Fibroblast of skin of abdomen (primary cell): ENCODE results near the gene SMIM13. TPM values are rescaled to one million over a fixed set of nuclear protein-coding genes. Genes with fewer than 3 reads are reported as not detected.

Source experiments
- DNase-seq: peaks from one replicate; pipeline ENCODE4 v3.0.0-alpha.2; 2013
- polyA plus RNA-seq, 2 experiments: library from polyadenylated mRNA; unstranded; fragments of 120-200 nt; gene quantifications; one replicate each; pipeline ENCODE4 v1.2.1, GENCODE V29; 2013; ENCODE audit not compliant: insufficient read length in 2 of 2

Gene SMIM13
- polyA plus RNA-seq (2013, experiment 1 of 2; ENCODE audit: insufficient read length): 10.6 TPM
- polyA plus RNA-seq (2013, experiment 2 of 2; ENCODE audit: insufficient read length): 11.1 TPM

- DNase-seq: peak; percentile 98
These were observed at the start of gene SMIM13 for GRCh38 chr6:11093626-11094410. Gene SMIM13, plus strand, starts transcription at chr6:11093834. Its CDS starts 480 bp downstream, at chr6:11094314.

DNA sequence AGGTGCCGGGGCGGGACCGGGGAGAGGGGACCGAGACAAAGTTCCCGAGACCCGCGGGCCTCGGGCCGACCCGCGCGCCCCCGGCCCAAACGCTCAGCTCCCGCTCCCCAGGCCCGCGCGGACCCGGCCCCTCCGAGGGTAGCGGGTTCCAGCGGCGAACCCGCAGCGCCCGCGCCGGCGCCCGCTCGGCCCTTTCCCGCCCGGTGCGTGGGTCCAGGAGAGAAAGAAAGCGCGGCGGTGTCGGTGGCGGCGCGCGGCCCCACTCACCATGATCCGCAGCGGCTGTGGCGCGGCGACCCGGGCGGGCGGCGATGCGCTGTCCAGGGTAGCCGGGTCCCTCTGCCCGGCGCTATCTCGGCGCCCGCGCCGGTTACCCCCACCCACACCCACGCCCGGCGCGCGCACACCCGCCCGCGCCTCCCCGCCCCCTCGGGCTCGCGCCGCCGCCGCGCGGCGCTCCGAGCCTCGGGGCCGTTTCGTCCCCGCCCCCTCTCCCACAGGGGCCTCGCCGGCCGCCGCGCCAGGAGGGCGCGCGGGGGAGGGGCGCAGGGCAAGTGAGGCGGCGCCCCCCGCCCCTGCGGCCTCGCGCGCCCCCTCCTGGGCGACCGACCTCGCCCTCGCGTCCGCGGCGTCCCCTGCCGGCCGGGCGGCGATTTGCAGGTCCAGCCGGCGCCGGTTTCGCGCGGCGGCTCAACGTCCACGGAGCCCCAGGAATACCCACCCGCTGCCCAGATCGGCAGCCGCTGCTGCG is 49.5 kb upstream of the SMIM13 start, which contains the start of gene ELOVL2:
Gene ELOVL2 (minus strand): TSS at position 345 of the 751 bp plus-strand sequence. CDS start 75 bp downstream, at position 270.
- DNase-seq: peak; percentile 57

GRCh38 chr6:11044712-11045167 is 48.9 kb upstream of the SMIM13 start:
- DNase-seq: no peak

DNA sequence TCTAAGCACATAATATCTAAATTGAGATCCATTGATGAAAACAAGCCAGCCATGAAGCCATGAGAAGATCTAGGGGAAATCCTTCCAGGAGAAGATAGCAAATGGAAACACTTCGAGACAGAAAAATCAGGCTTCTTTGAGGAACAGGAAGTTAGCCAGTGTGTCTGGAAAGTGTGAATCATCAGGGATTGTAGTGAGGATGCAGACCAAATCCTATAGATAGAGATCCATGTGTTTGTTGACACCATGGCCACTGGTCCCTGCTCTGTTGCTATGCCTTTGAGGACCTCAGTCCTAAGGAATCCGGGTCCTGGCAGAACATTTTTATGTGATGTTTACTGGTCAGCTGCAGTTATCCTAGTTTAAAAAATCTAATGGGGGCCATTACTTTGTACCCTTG is 42.9 kb upstream of the SMIM13 start:
- DNase-seq: peak; percentile 44

DNA sequence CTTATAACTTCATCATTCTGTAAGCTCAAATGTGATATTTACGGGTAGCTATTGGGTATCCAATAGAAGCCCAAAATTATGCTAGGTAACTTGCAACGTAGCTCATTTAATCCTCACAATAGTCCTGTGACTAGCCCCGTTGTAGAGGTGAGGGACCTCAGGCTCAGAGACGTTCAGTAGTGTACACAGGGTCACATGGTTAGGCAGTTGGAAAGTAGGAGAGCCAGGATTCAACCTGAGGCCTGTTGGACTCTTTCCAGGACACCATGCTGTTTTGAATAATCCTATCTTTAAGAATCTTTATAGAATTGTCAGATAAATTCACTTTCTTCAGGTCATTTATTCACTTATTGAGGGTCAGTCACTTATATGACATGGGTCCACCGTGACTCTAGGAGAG is 40.3 kb upstream of the SMIM13 start:
- DNase-seq: no peak

DNA sequence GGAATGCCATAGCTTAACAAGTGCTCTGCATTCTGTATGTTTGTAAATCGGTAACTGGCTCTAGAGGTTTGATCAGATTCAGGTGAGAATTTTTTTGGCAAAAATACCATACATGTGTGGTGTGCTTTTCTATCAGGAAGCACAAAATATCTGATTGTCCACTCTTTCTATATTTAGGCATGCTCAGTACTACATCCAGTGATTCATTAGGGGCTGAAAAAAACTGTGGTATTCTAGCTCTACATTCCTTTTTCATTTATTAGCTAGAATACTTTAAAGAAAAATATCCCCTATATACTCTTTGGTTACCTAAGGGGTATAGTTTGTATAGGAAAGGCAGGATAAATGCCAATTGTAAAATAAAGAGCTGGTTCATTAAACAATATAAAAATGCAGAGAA is 38.9 kb upstream of the SMIM13 start:
- peak; percentile 28 for DNase-seq

DNA sequence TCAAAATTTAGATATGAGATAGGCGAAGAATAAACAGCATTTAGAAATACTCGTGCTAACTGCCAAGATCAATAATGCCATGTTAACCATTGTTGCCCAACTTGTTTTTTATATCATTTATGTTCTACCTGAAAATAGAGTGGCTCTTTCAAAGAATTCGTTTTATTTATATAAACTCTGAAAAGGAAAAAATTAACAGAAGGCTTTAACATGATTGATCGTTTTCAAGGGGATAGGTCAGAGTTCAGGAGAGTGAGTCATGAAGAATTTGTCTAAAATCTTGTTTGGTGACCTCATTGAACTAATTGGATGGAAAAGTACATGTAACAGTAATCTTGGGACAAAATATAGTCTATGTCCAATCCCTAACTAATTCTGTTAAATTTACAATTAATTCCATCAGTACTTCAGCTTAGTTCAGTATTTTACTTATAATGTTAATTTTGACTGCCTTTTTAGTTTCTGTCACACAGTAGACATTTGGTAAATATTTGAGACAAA is 38.5 kb upstream of the SMIM13 start:
- no peak for DNase-seq

DNA sequence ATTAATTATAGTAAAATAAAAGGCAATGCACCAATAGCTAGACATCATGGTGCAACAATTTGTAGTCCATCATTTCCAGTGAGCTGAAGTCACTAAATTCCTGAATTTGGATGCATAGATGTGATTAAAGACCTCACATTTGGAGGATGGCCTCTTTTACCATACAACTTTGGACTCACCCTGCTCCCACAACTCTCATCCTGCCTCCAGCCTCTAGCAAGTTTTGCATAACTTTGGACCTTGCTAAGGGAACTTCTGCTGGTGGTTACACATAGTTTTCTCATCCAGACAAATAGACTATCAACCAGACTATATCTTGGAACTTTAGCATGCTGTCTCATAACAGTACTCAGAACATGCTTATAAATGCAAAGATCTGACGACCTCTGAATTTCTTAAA is 36.8 kb upstream of the SMIM13 start:
- no peak for DNase-seq

- DNase-seq: no peak
These were observed 35.2 kb upstream of the SMIM13 start for GRCh38 chr6:11058406-11058805.

GRCh38 chr6:11062083-11062482 is 31.6 kb upstream of the SMIM13 start:
- DNase-seq: no peak

- no peak for DNase-seq
These were observed 30.9 kb upstream of the SMIM13 start for GRCh38 chr6:11062715-11063114.

- peak; percentile 16 for DNase-seq
These were observed 28.8 kb upstream of the SMIM13 start for GRCh38 chr6:11064836-11065235.

DNA sequence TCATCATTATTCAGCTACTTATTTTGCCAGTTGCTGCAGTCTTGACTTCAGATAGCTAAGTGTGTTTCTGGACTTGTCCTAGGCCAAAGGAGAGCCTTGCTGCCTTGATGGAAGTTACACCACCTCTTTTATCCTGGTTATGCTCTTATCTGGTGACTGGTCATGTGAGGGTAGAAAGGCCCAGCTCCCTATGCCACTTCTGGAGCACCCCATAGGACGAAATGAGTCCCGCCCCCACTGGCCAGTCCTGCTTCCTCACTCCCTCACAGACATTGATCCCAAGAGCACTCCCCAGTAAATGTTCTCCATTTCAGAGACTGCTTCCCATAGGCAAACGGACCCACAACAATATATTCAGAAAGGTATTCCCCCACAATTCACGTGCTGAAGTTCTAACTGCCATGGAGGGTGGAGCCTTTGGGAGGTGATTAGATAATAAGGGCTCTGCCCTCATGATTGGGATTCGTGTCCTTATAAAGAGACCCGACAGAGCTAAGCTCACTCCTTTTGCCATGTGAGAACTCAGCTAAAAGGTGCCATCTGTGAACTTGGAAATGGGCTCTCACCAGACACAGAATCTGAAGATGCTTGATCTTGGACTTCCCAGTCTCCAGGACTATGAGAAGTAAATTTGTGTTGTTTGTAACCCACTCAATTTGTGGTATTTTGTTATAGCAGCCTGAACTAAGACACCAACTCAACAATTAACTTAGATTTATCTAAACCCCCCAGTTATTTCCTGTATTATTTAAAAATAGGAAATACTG is 28.0 kb upstream of the SMIM13 start:
- DNase-seq: no peak

DNA sequence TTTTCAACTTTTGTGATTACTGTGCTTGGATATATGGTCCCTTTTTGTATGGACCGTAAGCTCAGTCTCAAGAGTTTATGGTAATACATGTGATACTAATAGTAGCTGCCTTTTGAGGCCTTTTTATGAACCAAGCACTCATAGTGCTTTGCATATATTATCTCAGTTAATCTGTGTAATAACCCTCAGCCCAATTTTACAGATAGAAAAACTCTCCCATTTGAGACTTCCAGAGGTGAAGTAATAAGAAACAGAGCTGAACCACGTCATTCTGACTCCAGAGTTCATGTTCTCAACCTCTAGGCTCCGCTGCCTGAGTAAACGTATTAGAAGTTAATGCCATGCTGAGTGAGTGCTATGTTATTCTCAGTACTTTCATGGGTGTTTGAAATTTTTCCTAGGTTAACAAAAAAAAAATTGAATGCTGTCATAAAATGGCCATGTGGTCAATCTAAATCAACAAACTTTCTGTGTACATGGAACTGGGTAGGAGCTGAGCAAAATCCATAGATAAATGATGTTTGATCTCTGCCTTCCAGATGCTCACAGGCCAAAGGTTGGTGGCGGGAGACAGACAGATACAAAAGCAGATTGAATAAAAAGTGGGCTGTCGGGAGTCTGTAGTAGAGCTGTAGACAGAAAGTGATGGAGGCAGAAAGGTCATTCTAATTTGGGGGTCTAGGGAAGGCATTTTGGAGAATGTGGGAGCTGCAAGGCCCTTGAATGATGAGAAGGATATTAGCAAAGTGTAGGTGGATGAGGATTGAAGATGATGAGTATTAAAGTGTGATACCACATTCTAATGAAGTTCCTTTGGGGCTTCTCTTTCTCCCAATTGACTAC is 26.9 kb upstream of the SMIM13 start:
- no peak for DNase-seq

- DNase-seq: no peak
These were observed 26.3 kb upstream of the SMIM13 start for GRCh38 chr6:11067348-11067747.

GRCh38 chr6:11069760-11070159 is 23.9 kb upstream of the SMIM13 start:
- no peak for DNase-seq

DNA sequence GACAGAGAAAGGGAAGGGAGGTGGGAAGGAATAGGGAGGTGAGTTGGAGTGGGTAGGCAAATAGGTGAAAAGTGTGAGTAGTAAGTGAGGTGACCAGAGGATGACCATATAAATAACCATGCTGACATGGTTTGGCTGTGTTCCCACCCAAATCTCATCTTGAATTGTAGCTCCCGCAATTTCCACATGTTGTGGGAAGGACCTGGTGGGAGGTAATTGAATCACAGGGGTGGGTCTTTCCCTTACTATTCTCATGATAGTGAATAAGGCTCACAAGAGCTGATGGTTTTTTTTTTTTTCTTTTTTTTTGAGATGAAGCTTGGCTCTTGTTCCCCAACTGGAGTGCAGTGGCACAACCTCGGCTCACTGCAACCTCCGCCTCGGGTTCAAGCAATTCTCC is 21.5 kb upstream of the SMIM13 start:
- no peak for DNase-seq

GRCh38 chr6:11076540-11076939 is 17.1 kb upstream of the SMIM13 start:
- DNase-seq: no peak

DNA sequence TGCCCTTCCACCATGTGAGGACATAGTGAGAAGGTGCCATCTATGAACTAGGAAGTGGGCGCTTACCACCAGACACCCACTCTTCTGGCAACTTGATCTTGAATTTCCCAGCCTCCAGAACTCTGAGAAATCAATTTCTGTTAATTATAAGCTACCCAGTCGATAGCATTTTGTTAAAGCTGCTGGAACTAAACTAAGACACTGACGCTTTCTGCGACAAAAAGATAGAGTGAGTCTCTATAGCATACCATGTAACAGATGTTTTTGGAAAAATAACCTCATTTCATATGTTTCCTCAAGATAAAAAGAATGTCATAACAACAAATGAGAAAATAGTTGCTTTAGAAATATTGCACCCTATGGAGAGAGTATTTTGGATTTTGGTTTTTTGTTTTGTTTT is 15.4 kb upstream of the SMIM13 start:
- DNase-seq: no peak

DNA sequence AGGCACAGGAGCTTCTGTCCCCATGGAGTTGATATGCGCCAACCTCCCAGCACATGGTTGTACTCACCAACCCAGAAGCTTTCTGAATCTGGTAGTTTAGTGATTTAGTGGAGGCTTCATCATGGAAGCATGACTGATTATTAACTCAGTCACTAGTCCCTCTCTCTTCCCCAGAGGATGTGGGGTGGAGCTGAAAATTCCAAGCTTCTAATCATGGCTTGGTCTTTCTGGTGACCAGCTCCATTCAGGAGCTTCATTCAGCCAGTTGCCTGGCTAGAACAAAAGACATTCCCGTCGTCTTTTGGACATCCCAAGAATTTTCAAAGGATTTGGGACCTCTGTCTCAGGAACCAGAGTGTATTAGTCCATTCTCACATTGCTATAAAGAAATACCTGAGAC is 13.3 kb upstream of the SMIM13 start:
- no peak for DNase-seq

GRCh38 chr6:11083491-11083890 is 10.1 kb upstream of the SMIM13 start:
- DNase-seq: peak; percentile 45

DNA sequence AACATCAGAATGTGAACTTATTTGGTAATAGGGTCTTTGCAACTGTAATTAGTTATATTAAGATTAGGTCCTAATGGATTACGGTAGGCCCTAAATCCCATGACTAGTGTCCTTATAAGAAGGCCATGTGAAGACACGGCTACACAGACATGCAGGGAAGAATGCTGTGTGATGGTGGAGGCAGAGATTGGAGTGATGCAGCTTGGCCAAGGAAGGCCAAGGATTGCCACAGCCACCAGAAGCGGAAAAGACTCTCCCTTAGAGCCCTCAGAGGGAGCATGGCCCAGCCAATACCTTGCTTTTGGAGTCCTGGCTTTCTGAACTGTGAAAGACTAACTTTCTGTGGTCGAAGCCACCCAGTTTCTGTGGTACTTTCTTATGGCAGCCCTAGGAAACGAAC is 9.7 kb upstream of the SMIM13 start:
- DNase-seq: no peak
